ENCODE results near the gene MACROD2.

- TF ChIP-seq CTCF (IDR thresholded peaks at IDR 0.05; ENCODE audit: low read depth, low read length, missing input control): peak; percentile 8
- no peak for TF ChIP-seq YY1 (IDR thresholded peaks at IDR 0.05)
- TF ChIP-seq MAX (IDR thresholded peaks at IDR 0.05): no peak
- no peak for TF ChIP-seq ZBTB33 (IDR thresholded peaks at IDR 0.05)
- no peak for TF ChIP-seq RAD21 (IDR thresholded peaks at IDR 0.05)
- no peak for TF ChIP-seq HNF4A (conservative IDR thresholded peaks at IDR 0.05)
- TF ChIP-seq REST (IDR thresholded peaks at IDR 0.05): no peak
- no peak for TF ChIP-seq EGR1 (IDR thresholded peaks at IDR 0.05; ENCODE audit: low read depth in 2 of 2)
These were observed 198.6 kb downstream of the MACROD2 start for GRCh38 chr20:14193885-14194284.

All from liver (tissue), 3 donors.